HL-60/S4 treated with retinoic acid at 250 ng/mL for 4 days and 3 days (cell line): ENCODE data around the gene CAMKV.
"Not testable (repeated sequence)": the region's sequence is repeated elsewhere in the genome, so short reads cannot be mapped to it uniquely, and the experiment has no call there.

ENCODE experiments used
- in situ Hi-C: fragments of 300-500 bp; cut with MboI; formaldehyde crosslinking; loops from 2 replicates; pipeline ENCODE4 v1.7.0; 2022; ENCODE audit warnings: low sequenced_read_pairs

The CAMKV gene

DNA sequence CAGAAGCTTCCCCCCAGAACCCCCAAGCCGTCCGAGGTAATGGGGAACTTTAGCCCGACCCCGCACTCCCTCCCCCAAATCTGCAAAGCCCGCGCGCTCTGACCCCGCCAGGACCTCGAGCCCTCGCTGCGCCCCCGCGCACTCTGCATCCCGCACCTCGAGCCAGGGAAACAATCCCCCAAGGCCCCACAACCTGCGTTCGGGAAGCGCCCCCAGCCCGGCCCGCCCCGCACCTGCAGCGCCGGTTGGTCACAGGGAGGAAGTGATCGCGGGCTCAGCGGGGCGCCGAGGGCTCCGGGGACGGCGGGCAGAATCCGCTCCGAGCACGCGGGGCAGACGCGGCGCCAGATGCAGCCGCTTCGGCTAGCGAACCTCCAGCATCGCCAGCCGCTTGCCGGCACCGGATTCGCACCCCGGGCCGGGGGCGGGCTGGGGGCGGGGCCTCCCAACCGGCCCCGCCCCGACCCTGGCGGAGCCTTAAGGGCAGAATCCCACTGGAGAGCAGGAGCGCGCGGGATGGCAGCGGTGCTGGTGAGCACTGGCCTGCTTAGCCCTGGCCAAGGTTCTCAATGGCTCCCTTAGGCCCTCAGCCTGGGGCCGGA, at the start of gene CAMKV:
Gene CAMKV (minus strand): TSS at position 382 of the 602 bp plus-strand sequence. CDS start 7,518 bp downstream, outside the sequence.
- in situ Hi-C loops = no loop called here

- in situ Hi-C loops = not testable (repeated sequence)
Observed at GRCh38 chr3:49917806-49918590, 48.3 kb upstream of the CAMKV start.

GRCh38 chr3:49916686-49917085, 47.0 kb upstream of the CAMKV start:
- in situ Hi-C loops = no loop called here

GRCh38 chr3:49914906-49915305, 45.2 kb upstream of the CAMKV start:
- in situ Hi-C loops = no loop called here

GRCh38 chr3:49912881-49913281, 43.2 kb upstream of the CAMKV start:
- in situ Hi-C loops = no loop called here

GRCh38 chr3:49911611-49912010, 41.9 kb upstream of the CAMKV start:
- in situ Hi-C loops = no loop called here

- in situ Hi-C loops = no loop called here
Observed at GRCh38 chr3:49911124-49911420, 41.4 kb upstream of the CAMKV start.

GRCh38 chr3:49910409-49911123, 40.9 kb upstream of the CAMKV start:
- in situ Hi-C loops = no loop called here

GRCh38 chr3:49908373-49909199, 38.9 kb upstream of the CAMKV start:
- in situ Hi-C loops = no loop called here

DNA sequence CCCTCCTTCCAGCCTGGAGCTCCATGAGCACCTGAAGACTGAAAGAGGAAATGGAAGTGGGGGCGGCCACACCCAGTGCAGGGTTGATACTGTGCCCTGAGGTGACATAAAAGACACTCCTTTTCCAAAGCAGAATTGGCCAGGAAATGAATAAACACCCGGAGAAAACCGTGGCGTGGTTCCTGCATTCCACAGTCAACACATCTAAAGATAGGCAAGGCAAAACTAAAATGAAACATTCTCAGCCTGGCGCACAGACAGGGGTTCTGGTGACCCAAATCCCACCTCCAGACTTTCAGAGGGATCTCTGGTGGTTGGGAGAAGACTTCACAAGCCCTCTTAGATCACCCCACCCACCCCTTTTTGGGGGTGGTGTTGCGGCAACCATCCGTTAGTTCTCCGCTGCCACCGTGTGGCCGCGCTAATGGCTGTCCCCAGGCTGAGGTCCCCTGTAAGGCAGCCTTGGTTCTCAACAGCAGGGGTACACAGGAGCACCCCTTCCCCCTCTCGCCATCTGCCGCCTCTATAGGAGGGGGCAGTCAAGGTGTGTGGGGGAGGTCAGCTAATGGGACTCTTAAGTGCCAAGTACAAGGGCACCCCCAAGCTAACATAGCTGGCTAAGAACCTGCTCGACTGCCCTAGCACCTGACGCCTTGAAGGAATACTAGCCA, 36.5 kb upstream of the CAMKV start:
- in situ Hi-C loops = no loop called here

DNA sequence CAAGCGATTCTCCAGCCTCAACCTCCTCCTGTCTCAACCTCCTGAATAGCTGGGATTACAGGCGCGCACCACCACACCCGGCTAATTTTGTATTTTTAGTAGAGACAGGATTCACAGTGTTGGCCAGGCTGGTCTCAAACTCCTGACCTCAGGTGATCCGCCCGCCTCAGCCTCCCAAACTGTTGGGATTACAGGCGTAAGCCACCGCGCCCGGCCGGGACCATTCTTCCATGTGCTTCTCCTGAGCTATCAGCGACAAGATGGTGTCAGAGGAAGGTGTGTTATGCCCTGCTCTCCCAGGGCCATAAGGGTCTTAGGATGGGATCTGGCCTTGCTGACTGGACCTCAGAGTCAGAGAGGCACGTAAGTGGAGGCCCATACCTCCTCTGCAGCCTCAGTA, 34.7 kb upstream of the CAMKV start:
- in situ Hi-C loops = not testable (repeated sequence)

- in situ Hi-C loops = no loop called here
Observed at GRCh38 chr3:49903451-49904424, 34.0 kb upstream of the CAMKV start, which contains the start of gene MST1R. TSS of gene MST1R (minus strand) at chr3:49903873. CDS start at chr3:49903609, 264 bp downstream.

GRCh38 chr3:49902511-49903345, 33.0 kb upstream of the CAMKV start:
- in situ Hi-C loops = no loop called here

- in situ Hi-C loops = no loop called here
Observed at GRCh38 chr3:49901366-49902339, 31.9 kb upstream of the CAMKV start.

DNA sequence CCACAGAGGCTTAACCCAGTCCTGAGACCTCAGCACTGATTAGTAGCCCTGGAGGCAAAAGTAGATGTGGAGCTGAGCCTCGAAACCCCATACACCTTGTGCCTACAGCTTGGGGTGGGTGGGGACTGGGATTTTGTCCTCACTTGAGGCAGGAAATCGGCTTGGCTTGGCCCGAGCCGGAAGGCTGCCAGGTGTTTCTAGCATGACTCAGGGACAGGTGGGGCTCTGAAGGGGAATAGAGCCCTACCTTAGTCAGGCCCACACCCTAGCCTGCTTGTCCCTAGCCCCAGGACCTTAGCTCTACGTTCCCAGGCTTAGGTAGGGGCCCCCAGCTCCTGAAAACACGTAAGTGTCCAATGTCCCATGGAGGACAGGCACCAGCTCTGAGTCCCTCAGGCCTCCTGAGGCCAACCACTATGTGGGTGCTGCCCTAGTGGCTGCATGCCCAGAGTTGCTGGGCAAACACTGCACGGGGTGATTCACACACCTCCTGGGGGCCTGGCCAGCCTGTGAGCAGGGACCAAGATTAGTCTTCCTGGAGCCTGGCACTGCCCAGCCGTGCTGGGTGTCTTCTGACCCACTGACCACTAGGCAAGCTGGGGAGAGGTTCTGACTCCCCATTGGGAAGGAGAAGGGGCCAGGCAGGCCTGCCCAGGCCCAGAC, 30.9 kb upstream of the CAMKV start:
- in situ Hi-C loops = no loop called here

GRCh38 chr3:49899815-49900214, 30.1 kb upstream of the CAMKV start:
- in situ Hi-C loops = no loop called here

DNA sequence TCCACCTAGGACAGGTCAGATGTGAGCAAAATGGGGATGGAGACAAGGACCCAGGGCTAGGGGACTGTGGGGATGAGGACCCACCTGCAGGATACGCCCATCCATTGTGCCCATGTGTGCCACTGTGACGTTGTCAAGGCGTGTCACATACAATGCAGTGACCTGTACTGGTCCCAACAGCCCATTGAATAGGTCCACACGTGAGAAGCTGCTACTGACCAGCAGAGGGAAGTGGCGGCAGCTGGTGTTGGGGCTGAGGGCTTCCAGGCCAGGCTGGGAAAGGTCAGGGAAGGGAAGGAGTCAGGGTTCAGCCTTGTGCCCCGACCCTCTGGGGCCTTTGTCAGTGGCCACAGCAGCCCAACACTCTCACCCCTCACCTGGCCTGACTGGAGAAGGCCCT, 29.3 kb upstream of the CAMKV start:
- in situ Hi-C loops = no loop called here
